CD8-positive, alpha-beta memory T cell (primary cell): ENCODE measurements around the gene IPO7. TPM values are rescaled to one million over a fixed set of nuclear protein-coding genes. Genes with fewer than 3 reads are reported as not detected.

Experiments
- CTCF ChIA-PET: fragments of 350-600 bp; sonication (Branson Sonifier 250); formaldehyde crosslinking; loops from one replicate; lab custom pipeline; 2021; ENCODE audit warnings: antibody characterized with exemption; lab: Charles Lee
- POLR2A ChIA-PET: fragments of 350-600 bp; sonication (Branson Sonifier 250); formaldehyde crosslinking; loops from one replicate; lab custom pipeline; 2021; ENCODE audit warnings: antibody characterized with exemption; lab: Charles Lee
- DNase-seq, 5 donors: peaks; one replicate each; pipeline versions ENCODE4 v3.0.0 to v3.0.0-alpha.2; 2020 to 2022; ENCODE audit warnings: mixed read lengths in 1 of 5
- H3K27ac ChIP-seq: one replicate; pipeline ENCODE4 v1.7.0; 2013; ENCODE audit warnings: low read depth, mild to moderate bottlenecking, low read length, moderate library complexity
- H3K27me3 ChIP-seq: 2 replicates; pipeline ENCODE4 v1.7.0; 2013; ENCODE audit warnings: low read length, mild to moderate bottlenecking; ENCODE audit not compliant: insufficient read depth, poor library complexity, severe bottlenecking
- H3K36me3 ChIP-seq: 2 replicates; pipeline ENCODE4 v1.7.0; 2013; ENCODE audit warnings: mild to moderate bottlenecking, low read length, moderate library complexity; ENCODE audit not compliant: insufficient read depth
- H3K4me1 ChIP-seq: 2 replicates; pipeline ENCODE4 v1.7.0; 2013; ENCODE audit warnings: mild to moderate bottlenecking, low read length, moderate library complexity; ENCODE audit not compliant: insufficient read depth
- H3K4me3 ChIP-seq: 2 replicates; pipeline ENCODE4 v1.7.0; 2013; ENCODE audit warnings: mild to moderate bottlenecking, low read length
- H3K9me3 ChIP-seq: 2 replicates; pipeline ENCODE4 v1.7.0; 2013; ENCODE audit warnings: mild to moderate bottlenecking, low read length
- H3K27ac Mint-ChIP-seq, 8 donors: one replicate each; pipeline ENCODE4 v1.8.0; 2020 to 2021; ENCODE audit warnings: mixed read lengths in 8 of 8, mild to moderate bottlenecking in 6 of 8, inconsistent platforms in 3 of 8, moderate library complexity in 3 of 8
- H3K27me3 Mint-ChIP-seq, 2 donors: one replicate each; pipeline ENCODE4 v1.8.0; 2020 to 2021; ENCODE audit warnings: mixed read lengths in 2 of 2, mild to moderate bottlenecking in 1 of 2, moderate library complexity in 1 of 2
- H3K36me3 Mint-ChIP-seq, 3 donors: one replicate each; pipeline ENCODE4 v1.8.0; 2020 to 2021; ENCODE audit warnings: mixed read lengths in 3 of 3, inconsistent platforms in 1 of 3, mild to moderate bottlenecking in 1 of 3
- H3K4me1 Mint-ChIP-seq, 3 donors: one replicate each; pipeline ENCODE4 v1.8.0; 2020 to 2021; ENCODE audit warnings: mixed read lengths in 3 of 3, inconsistent platforms in 1 of 3, mild to moderate bottlenecking in 1 of 3
- H3K4me3 Mint-ChIP-seq, 7 donors: one replicate each; pipeline ENCODE4 v1.8.0; 2020 to 2021; ENCODE audit warnings: mixed read lengths in 7 of 7, mild to moderate bottlenecking in 6 of 7, moderate library complexity in 4 of 7, inconsistent platforms in 2 of 7
- H3K9me3 Mint-ChIP-seq, 5 donors: one replicate each; pipeline ENCODE4 v1.8.0; 2020 to 2022; ENCODE audit warnings: mixed read lengths in 5 of 5, mild to moderate bottlenecking in 3 of 5, moderate library complexity in 2 of 5, inconsistent platforms in 1 of 5
- polyA plus RNA-seq: library from polyadenylated mRNA; unstranded; fragments of 300-500 nt; fragmentation: Illumina TruSeq; gene quantifications from one replicate; pipeline ENCODE4 v1.2.3, GENCODE V29; 2021
- total RNA-seq, 2 experiments: library from RNA; stranded (reverse); gene quantifications; one replicate each; pipeline ENCODE4 v1.2.3, GENCODE V29; 2021

The IPO7 gene
- total and polyA plus RNA-seq, 3 experiments from 2014 or later, result 3.6 to 169 (median 150) TPM

- Histone ChIP-seq H3K27ac (peak overlapping the region; percentile 95), H3K36me3 (no peaks in the 10 kb centered on the region), H3K4me3 (peak overlapping the region; percentile 88), H3K4me1 (peaks cover 25% of the 10 kb centered on the region), H3K27me3 (no peaks in the 10 kb centered on the region), H3K9me3 (no peaks in the 10 kb centered on the region)
- Mint-ChIP-seq H3K4me1 (peaks cover 29 to 36% (median 36%) of the 10 kb centered on the region in 3 donors), H3K9me3 (no peaks in the 10 kb centered on the region), H3K27ac (peak overlapping the region; percentile 96 to 99 (median 98)), H3K4me3 (peak overlapping the region; percentile 90 to 95 (median 93)), H3K27me3 (no peaks in the 10 kb centered on the region), H3K36me3 (peaks cover 0 to 11% (median 0%) of the 10 kb centered on the region in 3 donors)
- POLR2A ChIA-PET, result interaction anchor here (0.7 to 2.6 kb wide), 14 partner anchors 13 to 844 kb away, joined by 3 to 23 read pairs (median 8); partner anchors contain the start of genes IPO7, TMEM41B, TMEM9B and WEE1
- peak in 1 of 5 donors; percentile 48 for DNase-seq
- CTCF ChIA-PET, result interaction anchor here (1.1 to 3.1 kb wide), 7 partner anchors 19 to 496 kb away, joined by 3 to 11 read pairs (median 4); no protein-coding TSS in a partner anchor
These were observed 75.3 kb downstream of the IPO7 start for GRCh38 chr11:9459667-9460321.

GRCh38 chr11:9460322-9461062 is 76.0 kb downstream of the IPO7 start, which contains the start of gene ZNF143:
Gene ZNF143, plus strand, starts transcription at chr11:9461012. Its CDS starts 10,297 bp downstream, at chr11:9471309.
- H3K4me3 ChIP-seq, result peak within 1 kb of the TSS; percentile 88
- H3K36me3 ChIP-seq, result no peaks in the 10 kb centered on the region
- no peaks in the 10 kb centered on the region for H3K9me3 ChIP-seq
- H3K9me3 Mint-ChIP-seq, result no peaks in the 10 kb centered on the region
- no peaks in the 10 kb centered on the region for H3K27me3 Mint-ChIP-seq
- peaks cover 30 to 38% (median 36%) of the 10 kb centered on the region in 3 donors for H3K4me1 Mint-ChIP-seq
- ChIA-PET POLR2A (interaction anchor here (0.5 to 2.6 kb wide), 20 partner anchors 12 to 843 kb away, joined by 3 to 23 read pairs (median 5); partner anchors contain the start of genes IPO7, TMEM41B, TMEM9B and WEE1), CTCF (interaction anchor here (0.6 to 3.1 kb wide), 9 partner anchors 12 to 497 kb away, joined by 3 to 11 read pairs (median 3); no protein-coding TSS in a partner anchor)
- H3K4me3 Mint-ChIP-seq, result peak within 1 kb of the TSS; percentile 90 to 95 (median 93)
- H3K27ac Mint-ChIP-seq, result peak within 1 kb of the TSS; percentile 96 to 99 (median 98)
- peaks cover 0 to 11% (median 0%) of the 10 kb centered on the region in 3 donors for H3K36me3 Mint-ChIP-seq
- DNase-seq, result peak; percentile 99 to 100 (median 100)
- peaks cover 25% of the 10 kb centered on the region for H3K4me1 ChIP-seq
- no peaks in the 10 kb centered on the region for H3K27me3 ChIP-seq
- peak within 1 kb of the TSS; percentile 99 for H3K27ac ChIP-seq

- peaks cover 0 to 11% (median 0%) of the 10 kb centered on the region in 3 donors for H3K36me3 Mint-ChIP-seq
- POLR2A ChIA-PET, result interaction anchor here (0.5 to 2.6 kb wide), 20 partner anchors 12 to 1057 kb away, joined by 3 to 23 read pairs (median 5); partner anchors contain the start of genes IPO7, TMEM41B, TMEM9B and WEE1
- H3K9me3 Mint-ChIP-seq, result no peaks in the 10 kb centered on the region
These were observed 76.8 kb downstream of the IPO7 start for GRCh38 chr11:9461063-9461759.

GRCh38 chr11:9461760-9462134 is 77.3 kb downstream of the IPO7 start:
- CTCF ChIA-PET, result interaction anchor here (3.1 kb wide), 1 partner anchor 45 kb away, joined by 11 read pairs; no protein-coding TSS in a partner anchor
- POLR2A ChIA-PET, result interaction anchor here (0.6 to 2.3 kb wide), 7 partner anchors 13 to 1057 kb away, joined by 3 to 21 read pairs (median 6); partner anchors contain the start of gene IPO7
- Histone ChIP-seq H3K9me3 (no peaks in the 10 kb centered on the region), H3K36me3 (no peaks in the 10 kb centered on the region), H3K27me3 (no peaks in the 10 kb centered on the region), H3K27ac (peak overlapping the region; percentile 99), H3K4me1 (peaks cover 25% of the 10 kb centered on the region), H3K4me3 (peak overlapping the region; percentile 88)
- no peaks in the 10 kb centered on the region for H3K27me3 Mint-ChIP-seq
- peak overlapping the region; percentile 79 to 99 (median 96) for H3K27ac Mint-ChIP-seq
- peaks cover 0 to 13% (median 0%) of the 10 kb centered on the region in 3 donors for H3K36me3 Mint-ChIP-seq
- H3K4me1 Mint-ChIP-seq, result peaks cover 32 to 38% (median 36%) of the 10 kb centered on the region in 3 donors
- no peaks in the 10 kb centered on the region for H3K9me3 Mint-ChIP-seq
- peak overlapping the region; percentile 90 to 95 (median 93) for H3K4me3 Mint-ChIP-seq
- DNase-seq, result peak in 1 of 5 donors; percentile 26

More at GRCh38 chr11:9461063-9461759, 76.8 kb downstream of the IPO7 start:
- Histone ChIP-seq H3K4me1 (peaks cover 25% of the 10 kb centered on the region), H3K4me3 (peak overlapping the region; percentile 88), H3K27ac (peak overlapping the region; percentile 99), H3K9me3 (no peaks in the 10 kb centered on the region), H3K27me3 (no peaks in the 10 kb centered on the region), H3K36me3 (no peaks in the 10 kb centered on the region)
- Mint-ChIP-seq H3K27me3 (no peaks in the 10 kb centered on the region), H3K4me3 (peak overlapping the region; percentile 90 to 95 (median 93)), H3K27ac (peak overlapping the region; percentile 96 to 99 (median 98)), H3K4me1 (peaks cover 30 to 38% (median 36%) of the 10 kb centered on the region in 3 donors)
- peak; percentile 73 to 91 (median 83) for DNase-seq
- CTCF ChIA-PET, result interaction anchor here (0.6 to 3.1 kb wide), 7 partner anchors 13 to 498 kb away, joined by 3 to 11 read pairs (median 3); no protein-coding TSS in a partner anchor

- Histone ChIP-seq H3K4me3 (no peak overlapping the region), H3K4me1 (peaks cover 25% of the 10 kb centered on the region), H3K27me3 (no peaks in the 10 kb centered on the region), H3K27ac (peak overlapping the region; percentile 99), H3K36me3 (no peaks in the 10 kb centered on the region), H3K9me3 (no peaks in the 10 kb centered on the region)
- ChIA-PET POLR2A (no interaction called here), CTCF (interaction anchor here (3.1 kb wide), 1 partner anchor 44 kb away, joined by 11 read pairs; no protein-coding TSS in a partner anchor)
- Mint-ChIP-seq H3K4me3 (peak overlapping the region; percentile 90 to 95 (median 93)), H3K4me1 (peaks cover 32 to 38% (median 36%) of the 10 kb centered on the region in 3 donors), H3K27ac (peak overlapping the region; percentile 79 to 99 (median 96)), H3K9me3 (no peaks in the 10 kb centered on the region), H3K27me3 (no peaks in the 10 kb centered on the region), H3K36me3 (peaks cover 0 to 15% (median 0%) of the 10 kb centered on the region in 3 donors)
- no peak for DNase-seq
These were observed 77.8 kb downstream of the IPO7 start for GRCh38 chr11:9462172-9462799.

- CTCF ChIA-PET, result interaction anchor here (3.1 kb wide), 1 partner anchor 44 kb away, joined by 11 read pairs; no protein-coding TSS in a partner anchor
These were observed 78.5 kb downstream of the IPO7 start for GRCh38 chr11:9462806-9463537.

More at GRCh38 chr11:9462806-9463537, 78.5 kb downstream of the IPO7 start:
- no peaks in the 10 kb centered on the region for H3K27me3 Mint-ChIP-seq
- H3K27ac Mint-ChIP-seq, result peak overlapping the region in 7 of 8 donors; percentile 57 to 97 (median 86)
- H3K4me1 Mint-ChIP-seq, result peaks cover 34 to 42% (median 39%) of the 10 kb centered on the region in 3 donors
- peaks cover 0 to 18% (median 2%) of the 10 kb centered on the region in 3 donors for H3K36me3 Mint-ChIP-seq
- Histone ChIP-seq H3K36me3 (no peaks in the 10 kb centered on the region), H3K4me1 (peaks cover 25% of the 10 kb centered on the region), H3K4me3 (no peak overlapping the region), H3K27ac (no peak overlapping the region), H3K27me3 (no peaks in the 10 kb centered on the region), H3K9me3 (no peaks in the 10 kb centered on the region)
- DNase-seq, result no peak
- H3K4me3 Mint-ChIP-seq, result peak overlapping the region; percentile 76 to 95 (median 82)
- POLR2A ChIA-PET, result no interaction called here
- no peaks in the 10 kb centered on the region for H3K9me3 Mint-ChIP-seq
